SHP77 treated with DMSO at 0.1 percent for 48 hours (cell line): ENCODE measurements around the gene FMNL2.

ENCODE experiments used
- DNase-seq: peaks from one replicate; lab custom pipeline; 2025; lab: John Stamatoyannopoulos, UW

FMNL2 gene

GRCh38 chr2:152556506-152556905, 221.5 kb downstream of the FMNL2 start:
- DNase-seq: no peak

GRCh38 chr2:152557273-152557888, 222.4 kb downstream of the FMNL2 start:
- no peak for DNase-seq

- DNase-seq: no peak
These were observed 223.4 kb downstream of the FMNL2 start for GRCh38 chr2:152558158-152558984.

- DNase-seq: no peak
These were observed 224.0 kb downstream of the FMNL2 start for GRCh38 chr2:152559008-152559407.

GRCh38 chr2:152560166-152560565, 225.2 kb downstream of the FMNL2 start:
- no peak for DNase-seq

- no peak for DNase-seq
These were observed 226.1 kb downstream of the FMNL2 start for GRCh38 chr2:152560873-152561595.

- DNase-seq: no peak
These were observed 227.4 kb downstream of the FMNL2 start for GRCh38 chr2:152562198-152562884.

GRCh38 chr2:152563764-152564163, 228.8 kb downstream of the FMNL2 start:
- DNase-seq: no peak

- DNase-seq: no peak
These were observed 230.0 kb downstream of the FMNL2 start for GRCh38 chr2:152564754-152565551.

GRCh38 chr2:152565884-152566727, 231.1 kb downstream of the FMNL2 start:
- no peak for DNase-seq

GRCh38 chr2:152566728-152567069, 231.7 kb downstream of the FMNL2 start:
- DNase-seq: no peak

GRCh38 chr2:152568531-152568930, 233.6 kb downstream of the FMNL2 start:
- no peak for DNase-seq

- DNase-seq: no peak
These were observed 234.2 kb downstream of the FMNL2 start for GRCh38 chr2:152569186-152569585.

GRCh38 chr2:152571048-152571766, 236.2 kb downstream of the FMNL2 start:
- DNase-seq: no peak

GRCh38 chr2:152572031-152572430, 237.1 kb downstream of the FMNL2 start:
- DNase-seq: no peak

GRCh38 chr2:152573168-152573567, 238.2 kb downstream of the FMNL2 start:
- DNase-seq: no peak

GRCh38 chr2:152577579-152577978, 242.6 kb downstream of the FMNL2 start:
- DNase-seq: no peak

GRCh38 chr2:152578573-152578972, 243.6 kb downstream of the FMNL2 start:
- no peak for DNase-seq

GRCh38 chr2:152580714-152581113, 245.7 kb downstream of the FMNL2 start:
- DNase-seq: no peak

GRCh38 chr2:152581360-152581759, 246.4 kb downstream of the FMNL2 start:
- DNase-seq: no peak
